Measurements from ENCODE around the gene PCDHA7. TPM values are rescaled to one million over a fixed set of nuclear protein-coding genes. Genes with fewer than 3 reads are reported as not detected.
"Not testable (repeated sequence)": the region's sequence is repeated elsewhere in the genome, so short reads cannot be mapped to it uniquely, and the experiment has no call there.

Gene PCDHA7
- total RNA-seq, 1 experiment from 2014 or later: 2.7 TPM

DNA sequence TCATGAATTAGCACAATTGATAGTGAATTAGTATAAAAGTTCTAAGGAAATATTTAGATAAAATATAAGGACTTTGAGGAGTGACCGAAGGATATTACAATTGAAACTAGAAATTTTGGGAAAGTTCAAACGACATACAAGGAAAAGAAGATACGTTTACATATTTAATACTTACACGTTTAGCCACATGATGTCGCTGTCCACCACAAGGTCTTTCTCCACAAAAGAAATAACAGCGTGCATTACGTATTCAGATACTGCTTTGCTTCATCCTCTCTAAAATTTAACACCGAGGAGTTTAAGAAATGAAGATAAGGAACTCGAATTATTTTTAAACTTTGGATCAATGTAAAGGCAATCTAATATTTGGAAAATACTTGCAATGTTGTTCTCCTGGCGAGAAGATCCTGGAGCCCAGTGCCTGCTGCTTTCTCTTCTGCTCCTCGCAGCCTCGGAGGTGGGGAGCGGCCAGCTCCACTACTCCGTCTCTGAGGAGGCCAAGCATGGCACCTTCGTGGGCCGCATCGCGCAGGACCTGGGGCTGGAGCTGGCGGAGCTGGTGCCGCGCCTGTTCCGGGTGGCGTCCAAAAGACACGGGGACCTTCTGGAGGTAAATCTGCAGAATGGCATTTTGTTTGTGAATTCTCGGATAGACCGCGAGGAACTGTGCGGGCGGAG is 33.1 kb upstream of the PCDHA7 start, which contains the start of gene PCDHA3 (continued):
- TF ChIP-seq, protein P1, sequence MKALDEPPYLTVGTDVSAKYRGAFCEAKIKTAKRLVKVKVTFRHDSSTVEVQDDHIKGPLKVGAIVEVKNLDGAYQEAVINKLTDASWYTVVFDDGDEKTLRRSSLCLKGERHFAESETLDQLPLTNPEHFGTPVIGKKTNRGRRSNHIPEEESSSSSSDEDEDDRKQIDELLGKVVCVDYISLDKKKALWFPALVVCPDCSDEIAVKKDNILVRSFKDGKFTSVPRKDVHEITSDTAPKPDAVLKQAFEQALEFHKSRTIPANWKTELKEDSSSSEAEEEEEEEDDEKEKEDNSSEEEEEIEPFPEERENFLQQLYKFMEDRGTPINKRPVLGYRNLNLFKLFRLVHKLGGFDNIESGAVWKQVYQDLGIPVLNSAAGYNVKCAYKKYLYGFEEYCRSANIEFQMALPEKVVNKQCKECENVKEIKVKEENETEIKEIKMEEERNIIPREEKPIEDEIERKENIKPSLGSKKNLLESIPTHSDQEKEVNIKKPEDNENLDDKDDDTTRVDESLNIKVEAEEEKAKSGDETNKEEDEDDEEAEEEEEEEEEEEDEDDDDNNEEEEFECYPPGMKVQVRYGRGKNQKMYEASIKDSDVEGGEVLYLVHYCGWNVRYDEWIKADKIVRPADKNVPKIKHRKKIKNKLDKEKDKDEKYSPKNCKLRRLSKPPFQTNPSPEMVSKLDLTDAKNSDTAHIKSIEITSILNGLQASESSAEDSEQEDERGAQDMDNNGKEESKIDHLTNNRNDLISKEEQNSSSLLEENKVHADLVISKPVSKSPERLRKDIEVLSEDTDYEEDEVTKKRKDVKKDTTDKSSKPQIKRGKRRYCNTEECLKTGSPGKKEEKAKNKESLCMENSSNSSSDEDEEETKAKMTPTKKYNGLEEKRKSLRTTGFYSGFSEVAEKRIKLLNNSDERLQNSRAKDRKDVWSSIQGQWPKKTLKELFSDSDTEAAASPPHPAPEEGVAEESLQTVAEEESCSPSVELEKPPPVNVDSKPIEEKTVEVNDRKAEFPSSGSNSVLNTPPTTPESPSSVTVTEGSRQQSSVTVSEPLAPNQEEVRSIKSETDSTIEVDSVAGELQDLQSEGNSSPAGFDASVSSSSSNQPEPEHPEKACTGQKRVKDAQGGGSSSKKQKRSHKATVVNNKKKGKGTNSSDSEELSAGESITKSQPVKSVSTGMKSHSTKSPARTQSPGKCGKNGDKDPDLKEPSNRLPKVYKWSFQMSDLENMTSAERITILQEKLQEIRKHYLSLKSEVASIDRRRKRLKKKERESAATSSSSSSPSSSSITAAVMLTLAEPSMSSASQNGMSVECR (CRISPR knock-in tag; IDR thresholded peaks at IDR 0.05; ENCODE audit: borderline replicate concordance): no peak
- TF ChIP-seq USF1 (CRISPR knock-in tag; IDR thresholded peaks at IDR 0.05): no peak
- no peak for TF ChIP-seq USF2 (CRISPR knock-in tag; IDR thresholded peaks at IDR 0.05)
- no peak for TF ChIP-seq ZMAT4 (CRISPR knock-in tag; IDR thresholded peaks at IDR 0.05)
- no peak for TF ChIP-seq NFE2L1 (CRISPR knock-in tag; IDR thresholded peaks at IDR 0.05)
- no peak for TF ChIP-seq GTF2I (CRISPR knock-in tag; conservative IDR thresholded peaks at IDR 0.05)

DNA sequence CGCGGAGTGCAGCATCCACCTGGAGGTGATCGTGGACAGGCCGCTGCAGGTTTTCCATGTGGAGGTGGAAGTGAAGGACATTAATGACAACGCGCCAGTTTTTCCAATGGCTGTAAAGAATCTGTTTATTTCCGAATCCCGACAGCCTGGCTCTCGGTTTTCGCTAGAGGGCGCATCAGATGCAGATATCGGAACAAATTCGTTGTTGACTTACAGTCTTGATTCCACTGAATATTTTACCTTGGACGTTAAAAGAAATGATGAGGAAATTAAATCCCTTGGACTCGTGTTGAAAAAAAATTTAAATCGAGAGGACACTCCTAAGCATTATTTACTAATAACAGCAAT is 32.6 kb upstream of the PCDHA7 start:
- Mint-ChIP-seq H3K9me3 (peaks cover 8% of the 10 kb centered on the region), H3K4me3 (peak overlapping the region; percentile 76), H3K4me1 (peaks cover 3% of the 10 kb centered on the region; the same call in 1 of the 2 replicates), H3K27ac (no peak overlapping the region; the same call in 1 of the 2 replicates), H3K36me3 (peaks cover 16% of the 10 kb centered on the region), H3K27me3 (ENCODE audit: low read depth) (no peaks in the 10 kb centered on the region)
- no peak for DNase-seq (ENCODE audit: low spot score)
- peak; percentile 53 for ATAC-seq
- ChIA-PET POLR2A (no interaction called here), CTCF (interaction anchor here (1.0 to 2.8 kb wide), 3 partner anchors 12 to 40 kb away, joined by 5 to 24 read pairs (median 5); partner anchors contain the start of gene PCDHA1)
- TF ChIP-seq, protein P2, sequence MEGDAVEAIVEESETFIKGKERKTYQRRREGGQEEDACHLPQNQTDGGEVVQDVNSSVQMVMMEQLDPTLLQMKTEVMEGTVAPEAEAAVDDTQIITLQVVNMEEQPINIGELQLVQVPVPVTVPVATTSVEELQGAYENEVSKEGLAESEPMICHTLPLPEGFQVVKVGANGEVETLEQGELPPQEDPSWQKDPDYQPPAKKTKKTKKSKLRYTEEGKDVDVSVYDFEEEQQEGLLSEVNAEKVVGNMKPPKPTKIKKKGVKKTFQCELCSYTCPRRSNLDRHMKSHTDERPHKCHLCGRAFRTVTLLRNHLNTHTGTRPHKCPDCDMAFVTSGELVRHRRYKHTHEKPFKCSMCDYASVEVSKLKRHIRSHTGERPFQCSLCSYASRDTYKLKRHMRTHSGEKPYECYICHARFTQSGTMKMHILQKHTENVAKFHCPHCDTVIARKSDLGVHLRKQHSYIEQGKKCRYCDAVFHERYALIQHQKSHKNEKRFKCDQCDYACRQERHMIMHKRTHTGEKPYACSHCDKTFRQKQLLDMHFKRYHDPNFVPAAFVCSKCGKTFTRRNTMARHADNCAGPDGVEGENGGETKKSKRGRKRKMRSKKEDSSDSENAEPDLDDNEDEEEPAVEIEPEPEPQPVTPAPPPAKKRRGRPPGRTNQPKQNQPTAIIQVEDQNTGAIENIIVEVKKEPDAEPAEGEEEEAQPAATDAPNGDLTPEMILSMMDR (IDR thresholded peaks at IDR 0.05): peak; percentile 28; the same call in 1 of the 2 replicates
- TF ChIP-seq ETV6 (CRISPR knock-in tag; IDR thresholded peaks at IDR 0.05): no peak

DNA sequence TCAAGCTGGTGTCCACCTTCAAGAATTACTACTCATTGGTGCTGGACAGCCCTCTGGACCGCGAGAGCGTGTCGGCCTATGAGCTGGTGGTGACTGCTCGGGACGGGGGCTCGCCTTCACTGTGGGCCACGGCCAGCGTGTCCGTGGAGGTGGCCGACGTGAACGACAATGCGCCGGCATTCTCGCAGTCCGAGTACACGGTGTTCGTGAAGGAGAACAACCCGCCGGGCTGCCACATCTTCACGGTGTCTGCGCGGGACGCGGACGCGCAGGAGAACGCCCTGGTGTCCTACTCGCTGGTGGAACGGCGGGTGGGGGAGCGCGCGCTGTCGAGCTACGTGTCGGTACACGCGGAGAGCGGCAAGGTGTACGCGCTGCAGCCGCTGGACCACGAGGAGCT is 31.7 kb upstream of the PCDHA7 start:
- H3K36me3 Mint-ChIP-seq: peaks cover 16% of the 10 kb centered on the region
- H3K9me3 Mint-ChIP-seq; H3K27ac Mint-ChIP-seq; ATAC-seq; H3K27me3 Mint-ChIP-seq (ENCODE audit: low read depth); H3K4me1 Mint-ChIP-seq; H3K4me3 Mint-ChIP-seq; POLR2A ChIA-PET; DNase-seq (ENCODE audit: low spot score): not testable (repeated sequence)
- CTCF ChIA-PET: interaction anchor here (1.3 to 2.8 kb wide), 2 partner anchors 17 to 54 kb away, joined by 4 to 24 read pairs; partner anchors contain the start of genes PCDHA1 and PCDHA10

DNA sequence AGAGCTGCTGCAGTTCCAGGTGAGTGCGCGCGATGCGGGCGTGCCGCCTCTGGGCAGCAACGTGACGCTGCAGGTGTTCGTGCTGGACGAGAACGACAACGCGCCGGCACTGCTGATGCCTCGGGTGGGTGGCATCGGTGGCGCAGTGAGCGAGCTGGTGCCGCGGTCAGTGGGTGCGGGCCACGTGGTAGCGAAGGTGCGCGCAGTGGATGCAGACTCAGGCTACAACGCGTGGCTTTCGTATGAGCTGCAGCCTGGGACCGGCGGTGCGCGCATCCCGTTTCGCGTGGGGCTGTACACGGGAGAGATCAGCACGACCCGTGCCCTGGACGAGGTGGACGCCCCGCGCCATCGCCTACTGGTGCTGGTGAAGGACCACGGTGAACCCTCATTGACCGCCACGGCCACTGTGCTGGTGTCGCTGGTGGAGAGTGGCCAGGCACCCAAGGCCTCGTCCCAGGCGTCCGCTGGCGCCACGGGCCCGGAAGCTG is 31.2 kb upstream of the PCDHA7 start:
- no peaks in the 10 kb centered on the region for H3K27me3 Mint-ChIP-seq (ENCODE audit: low read depth)
- TF ChIP-seq HMGXB4 (CRISPR knock-in tag; IDR thresholded peaks at IDR 0.05) (no peak), ZNF512 (CRISPR knock-in tag; IDR thresholded peaks at IDR 0.05; ENCODE audit: borderline replicate concordance) (no peak), TCF7 (CRISPR knock-in tag; IDR thresholded peaks at IDR 0.05; ENCODE audit: low read depth) (no peak), ZNF263 (CRISPR knock-in tag; IDR thresholded peaks at IDR 0.05; ENCODE audit: low read depth) (no peak), TP53 (CRISPR knock-in tag; IDR thresholded peaks at IDR 0.05) (no peak)
- TF ChIP-seq, protein P3, sequence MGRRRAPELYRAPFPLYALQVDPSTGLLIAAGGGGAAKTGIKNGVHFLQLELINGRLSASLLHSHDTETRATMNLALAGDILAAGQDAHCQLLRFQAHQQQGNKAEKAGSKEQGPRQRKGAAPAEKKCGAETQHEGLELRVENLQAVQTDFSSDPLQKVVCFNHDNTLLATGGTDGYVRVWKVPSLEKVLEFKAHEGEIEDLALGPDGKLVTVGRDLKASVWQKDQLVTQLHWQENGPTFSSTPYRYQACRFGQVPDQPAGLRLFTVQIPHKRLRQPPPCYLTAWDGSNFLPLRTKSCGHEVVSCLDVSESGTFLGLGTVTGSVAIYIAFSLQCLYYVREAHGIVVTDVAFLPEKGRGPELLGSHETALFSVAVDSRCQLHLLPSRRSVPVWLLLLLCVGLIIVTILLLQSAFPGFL (CRISPR knock-in tag; IDR thresholded peaks at IDR 0.05; ENCODE audit: borderline replicate concordance): no peak
- peaks cover 6% of the 10 kb centered on the region for H3K4me1 Mint-ChIP-seq
- ChIA-PET CTCF (interaction anchor here (1.3 to 2.8 kb wide), 2 partner anchors 17 to 53 kb away, joined by 4 to 24 read pairs; partner anchors contain the start of genes PCDHA1 and PCDHA10), POLR2A (no interaction called here)
- H3K4me3 Mint-ChIP-seq: no peak overlapping the region
- DNase-seq (ENCODE audit: low spot score) (no peak), ATAC-seq (no peak)
- H3K36me3 Mint-ChIP-seq: peaks cover 16% of the 10 kb centered on the region
- H3K27ac Mint-ChIP-seq: no peak overlapping the region
- H3K9me3 Mint-ChIP-seq: peaks cover 8% of the 10 kb centered on the region

All from WTC11 (cell line).